Medulla oblongata (tissue), 1 donor: ENCODE data around the gene ATP2B2.

Experiments
- DNase-seq: peaks from one replicate; pipeline ENCODE4 v3.0.0-alpha.2; 2015; ENCODE audit errors: extremely low spot score

The ATP2B2 gene

DNA sequence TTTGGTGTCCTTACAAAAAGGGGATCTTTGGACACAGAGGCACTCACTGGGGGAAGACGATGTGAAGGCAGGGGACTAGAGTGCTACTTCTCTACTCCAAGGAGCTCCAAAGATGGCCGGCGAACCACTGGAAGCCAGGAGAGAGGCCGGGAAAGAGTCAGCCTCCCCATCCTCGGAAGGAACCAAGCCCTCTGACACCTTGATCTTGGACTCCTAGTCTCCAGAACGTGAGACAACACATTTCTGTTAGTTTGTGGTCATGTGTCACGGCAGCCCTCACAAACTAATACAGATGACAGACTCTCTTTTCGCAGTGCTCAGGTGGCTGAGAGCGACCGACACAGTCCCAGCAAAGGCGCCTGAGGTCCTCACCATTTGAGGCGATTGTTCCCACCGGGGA lies 24.4 kb upstream of the ATP2B2 start:
- DNase-seq, result no peak

DNA sequence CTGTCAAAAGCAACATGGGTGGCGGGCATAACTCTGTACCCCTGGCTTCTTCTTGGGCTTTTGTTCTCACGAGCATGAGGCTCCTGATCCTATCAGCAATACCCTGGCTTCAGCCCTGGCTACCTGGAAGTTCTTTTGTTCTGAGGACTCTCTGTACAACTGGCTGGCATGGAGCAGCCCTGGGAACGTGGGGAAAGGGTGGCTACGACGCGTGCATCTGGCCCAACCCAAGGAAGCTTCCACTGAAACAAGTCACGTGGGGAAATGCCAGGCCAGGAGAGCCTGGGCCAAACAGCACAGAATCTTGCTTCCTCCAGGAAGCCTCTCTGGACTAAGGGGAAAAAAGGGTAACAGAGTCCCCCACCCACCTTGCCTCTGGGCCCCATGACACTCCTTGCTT lies 22.7 kb upstream of the ATP2B2 start:
- DNase-seq, result no peak

DNA sequence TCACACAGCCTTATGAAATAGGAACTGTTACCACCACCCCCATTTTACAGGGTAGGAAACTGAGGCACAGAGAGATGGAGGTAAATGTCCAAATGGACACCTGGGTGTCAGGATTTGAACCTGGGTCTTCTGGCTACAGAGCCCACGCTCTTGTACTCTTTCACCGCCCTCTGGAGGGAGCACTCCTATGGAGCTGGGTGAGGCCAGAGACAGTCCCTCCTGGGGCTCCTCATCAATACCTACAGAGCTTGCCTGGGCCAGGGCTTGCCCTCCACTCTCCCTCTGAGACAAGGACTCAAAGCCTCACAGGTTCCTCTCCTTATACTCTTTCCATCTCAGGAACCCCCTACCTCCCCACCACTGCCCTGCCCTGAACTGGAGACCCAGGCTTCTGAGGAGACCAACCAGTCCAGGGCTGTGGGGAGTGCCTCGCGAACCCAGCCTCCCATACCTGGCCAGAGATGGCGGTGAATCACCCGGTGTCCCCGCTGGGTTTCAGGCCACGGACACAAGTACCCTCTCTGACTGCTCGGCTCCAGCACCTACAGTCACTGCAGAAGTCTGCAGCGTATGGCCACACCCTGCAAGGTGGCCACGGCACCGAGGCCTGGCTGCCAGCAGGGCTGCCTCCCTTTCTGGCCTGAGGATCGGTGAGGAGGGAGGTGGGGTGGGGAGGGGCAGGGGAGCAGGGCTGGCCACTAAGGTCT lies 22.1 kb upstream of the ATP2B2 start:
- no peak for DNase-seq

DNA sequence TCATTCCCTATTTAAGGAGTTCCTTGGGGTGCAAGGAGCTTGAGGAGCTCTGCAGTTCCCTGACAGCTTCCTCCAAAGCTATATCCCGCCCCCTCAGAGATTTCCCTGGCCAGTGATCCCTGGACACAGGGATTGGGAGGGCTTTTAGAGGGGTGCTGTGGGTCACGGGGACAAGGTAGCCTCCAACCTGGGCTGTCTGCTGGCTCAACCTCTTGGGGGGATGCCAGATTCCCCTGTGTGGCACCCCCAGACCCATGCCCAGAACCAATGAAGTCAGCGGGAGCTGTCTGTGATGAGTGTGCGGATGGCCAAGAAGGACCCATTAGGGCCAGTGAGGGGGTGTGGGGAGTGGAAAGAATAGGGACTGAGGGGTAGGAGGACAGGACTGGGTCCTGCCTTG lies 21.0 kb upstream of the ATP2B2 start:
- no peak for DNase-seq

DNA sequence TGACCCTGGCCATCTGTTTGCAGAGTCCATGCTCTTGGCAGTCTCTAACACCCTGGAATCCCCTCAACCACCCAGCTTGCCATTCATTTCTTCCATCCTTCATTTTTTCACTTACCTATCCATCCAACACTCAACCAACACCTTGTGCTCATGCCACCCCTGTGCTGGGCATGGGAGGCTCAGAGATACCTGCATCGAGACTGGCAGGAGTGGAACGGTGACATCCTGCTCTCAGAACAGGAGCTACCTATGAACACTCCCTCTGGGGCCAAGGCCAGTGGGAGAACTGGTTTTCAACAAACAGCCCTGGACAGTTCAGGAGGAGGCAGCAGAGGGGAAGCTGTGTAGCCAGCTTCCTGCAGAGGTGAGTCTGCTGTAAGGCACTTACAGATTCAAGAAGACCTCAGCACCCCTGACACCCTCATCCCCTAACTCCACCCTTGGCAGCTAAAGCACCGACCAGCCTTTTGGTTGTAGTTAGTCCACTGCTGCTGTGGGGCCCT lies 19.5 kb upstream of the ATP2B2 start:
- no peak for DNase-seq

DNA sequence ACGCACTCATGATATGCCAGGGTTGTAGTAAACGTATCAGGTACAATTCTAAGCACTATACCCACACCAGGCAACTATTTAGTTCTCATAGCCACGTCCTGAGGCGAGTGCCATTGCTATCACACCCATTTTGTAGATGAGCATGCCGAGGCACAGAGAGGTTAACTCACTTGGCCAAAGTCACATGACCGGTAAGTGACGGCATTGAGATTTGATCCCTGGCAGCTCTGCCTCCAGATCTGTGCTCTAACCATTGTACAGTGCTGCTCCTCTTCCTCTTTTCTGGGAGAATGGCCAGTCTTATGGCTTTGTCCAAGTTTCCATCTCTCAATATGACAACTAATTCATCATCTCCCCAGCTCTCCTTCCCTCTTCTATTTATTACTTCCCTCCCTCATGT lies 18.9 kb upstream of the ATP2B2 start:
- DNase-seq, result no peak

DNA sequence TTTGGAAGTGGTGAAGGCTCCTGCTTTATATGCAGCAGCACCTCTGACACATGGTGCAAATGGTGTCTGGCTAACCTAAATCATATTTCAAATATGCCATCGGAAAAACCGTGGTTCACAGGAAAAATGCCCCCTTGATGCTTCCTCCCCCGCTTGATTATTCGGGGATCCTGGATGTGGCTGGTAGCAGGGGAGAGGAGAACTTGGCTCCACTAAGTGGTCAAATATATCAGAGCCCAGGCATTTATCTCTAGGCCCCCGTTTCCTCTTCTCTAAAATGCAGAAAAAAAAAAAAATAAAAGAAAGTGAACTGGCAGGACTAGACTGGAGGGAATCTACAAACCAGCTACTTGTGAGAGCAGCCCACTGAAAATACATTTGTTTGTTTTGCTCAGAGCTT lies 18.2 kb upstream of the ATP2B2 start:
- no peak for DNase-seq

DNA sequence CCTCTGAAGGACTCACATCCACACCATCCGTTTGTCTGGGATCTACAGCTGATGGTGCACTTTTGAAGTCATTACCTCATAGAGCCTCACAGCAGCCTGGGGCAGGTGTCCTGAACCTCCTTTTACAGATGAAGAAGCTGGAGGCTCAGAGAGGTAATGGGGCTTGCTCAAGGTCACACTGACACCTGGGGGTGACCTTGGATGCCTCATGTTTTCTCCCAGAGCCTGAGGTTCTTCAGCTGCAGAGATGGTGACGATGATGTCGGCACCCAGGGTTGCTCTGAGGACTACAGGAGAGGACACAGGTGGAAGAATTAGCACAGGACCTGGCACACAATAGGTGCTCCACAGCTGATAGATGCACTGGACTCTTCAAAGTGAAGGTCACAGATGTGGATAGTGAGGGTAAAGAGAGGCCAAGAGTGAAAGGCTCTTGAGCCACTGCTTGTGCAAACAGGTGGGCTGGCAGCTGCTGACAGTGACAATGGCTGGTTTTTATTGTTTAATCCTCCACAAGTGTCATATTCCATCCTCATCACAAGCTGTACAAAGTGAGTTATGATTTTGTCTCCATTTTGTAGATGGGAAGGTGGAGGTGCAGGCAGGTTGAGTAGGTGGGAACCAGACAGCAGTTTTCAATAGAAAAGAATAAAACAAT lies 17.4 kb upstream of the ATP2B2 start:
- DNase-seq, result no peak

DNA sequence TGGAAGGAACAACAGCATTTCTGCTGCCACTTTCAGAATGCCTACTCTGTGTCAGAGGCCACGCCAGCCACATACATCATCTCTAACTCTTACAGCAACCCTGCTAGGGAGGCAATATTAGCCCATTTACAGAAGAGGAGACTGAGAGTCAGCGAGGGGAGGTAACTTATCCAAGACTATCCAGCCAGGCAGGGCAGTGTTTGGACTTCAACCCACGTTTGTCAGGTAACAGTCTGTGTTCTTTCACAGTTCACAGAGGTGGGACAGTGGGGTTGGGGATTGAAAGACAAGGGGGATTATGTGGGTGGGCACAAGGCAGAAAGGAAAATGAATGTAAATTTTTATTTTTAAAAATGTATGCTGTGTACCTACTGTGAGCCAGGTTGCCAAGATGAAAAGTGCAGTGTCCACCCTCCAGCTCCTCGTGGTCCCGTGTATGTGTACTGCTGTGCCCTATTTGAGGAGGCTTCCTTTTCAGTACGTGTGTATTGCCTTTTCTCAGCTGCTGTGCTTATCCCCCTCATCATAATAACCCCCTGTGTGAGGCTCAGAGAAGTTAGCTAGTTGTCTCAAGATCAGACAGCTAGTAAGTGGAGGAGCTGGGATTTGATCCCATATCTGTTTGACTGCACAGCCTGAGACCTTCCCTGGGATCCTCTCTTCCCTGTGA lies 16.5 kb upstream of the ATP2B2 start:
- no peak for DNase-seq

DNA sequence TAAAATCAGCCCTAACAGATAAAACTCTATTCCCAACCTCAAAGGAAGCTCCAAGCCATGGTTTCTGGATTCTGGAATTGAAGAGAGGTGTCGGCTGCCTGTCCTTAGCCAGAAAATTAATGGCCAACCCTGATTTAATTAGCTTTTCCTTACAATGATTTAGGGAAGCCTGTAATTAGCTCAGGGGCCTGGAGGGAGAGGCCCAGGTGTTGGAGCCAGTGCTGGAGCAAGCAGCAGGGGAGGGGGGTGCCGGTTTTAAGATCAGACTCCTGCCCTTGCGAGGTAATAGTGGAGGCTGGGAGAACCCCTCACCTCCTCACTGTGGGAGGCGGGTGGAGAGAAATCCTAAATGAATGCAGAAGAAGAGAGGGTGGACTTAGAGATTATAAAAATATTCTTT lies 14.7 kb upstream of the ATP2B2 start:
- no peak for DNase-seq

DNA sequence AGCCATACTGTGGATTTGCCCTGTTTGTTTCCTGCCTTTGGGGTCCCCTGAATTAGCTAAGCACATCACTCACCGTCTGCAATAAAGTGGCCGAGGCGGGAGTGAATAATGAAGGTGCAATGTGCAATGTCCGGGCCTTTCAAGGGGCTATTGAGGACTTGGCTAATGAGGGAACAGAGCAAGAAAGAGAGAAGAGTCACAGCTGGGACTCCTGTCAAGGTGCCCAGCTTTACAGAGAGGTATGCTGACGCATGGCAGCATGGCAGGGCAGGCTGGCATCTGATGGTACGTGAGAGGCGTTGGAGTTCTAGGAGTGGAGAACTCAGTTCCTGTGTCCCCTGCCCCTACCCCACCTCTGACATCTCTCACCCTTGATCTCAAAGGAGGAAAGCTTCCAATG lies 13.8 kb upstream of the ATP2B2 start:
- DNase-seq, result no peak

DNA sequence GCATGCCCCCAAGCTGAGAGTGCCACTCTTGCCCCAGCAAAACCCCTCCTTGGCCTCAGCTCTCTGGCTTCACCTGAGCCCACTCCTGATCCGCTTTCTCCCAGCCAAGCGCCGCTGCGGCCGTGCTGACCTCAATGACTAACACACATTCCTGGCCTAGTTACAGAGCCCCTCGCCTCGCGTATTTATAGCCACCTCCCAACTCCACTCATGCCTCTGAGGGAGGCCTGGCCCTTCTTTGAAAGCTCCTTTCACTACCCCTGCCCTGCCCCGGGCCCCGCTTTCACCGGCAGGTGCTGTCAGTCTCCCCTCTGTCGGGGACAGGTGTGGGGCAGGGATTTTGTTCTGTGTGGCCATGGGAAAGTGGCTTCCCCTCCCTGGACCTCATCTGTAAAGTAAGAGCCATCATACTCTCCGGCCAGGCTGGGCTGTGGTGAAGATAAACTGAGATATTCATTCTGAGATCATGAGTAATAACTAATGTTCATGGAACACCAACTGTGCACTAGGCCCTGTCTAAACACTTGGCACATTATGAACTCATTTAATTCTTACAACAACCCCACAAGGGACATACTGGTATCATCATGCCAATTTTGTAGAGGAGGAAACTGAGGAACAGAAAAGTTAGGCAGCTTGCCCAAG lies 13.2 kb upstream of the ATP2B2 start:
- DNase-seq, result no peak

DNA sequence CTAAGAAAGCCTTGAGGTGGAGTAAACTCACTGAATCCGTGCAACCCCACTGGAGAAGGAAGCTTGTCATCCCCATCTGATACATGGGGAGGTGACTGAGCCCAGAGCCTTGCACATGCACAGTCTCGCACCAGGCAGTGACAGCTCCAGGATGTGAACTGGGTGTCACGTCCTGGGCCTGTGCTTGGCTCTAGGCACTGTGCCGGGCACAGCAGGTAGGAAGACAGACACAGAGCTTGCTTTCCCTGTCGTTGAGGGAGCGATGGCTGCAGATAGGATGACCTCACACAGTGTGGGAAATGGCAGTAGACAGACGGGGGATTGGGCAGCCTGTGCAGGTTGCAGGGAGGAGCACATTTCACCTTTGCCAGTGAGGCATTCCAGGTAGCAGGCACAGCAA lies 12.2 kb upstream of the ATP2B2 start:
- DNase-seq, result no peak

DNA sequence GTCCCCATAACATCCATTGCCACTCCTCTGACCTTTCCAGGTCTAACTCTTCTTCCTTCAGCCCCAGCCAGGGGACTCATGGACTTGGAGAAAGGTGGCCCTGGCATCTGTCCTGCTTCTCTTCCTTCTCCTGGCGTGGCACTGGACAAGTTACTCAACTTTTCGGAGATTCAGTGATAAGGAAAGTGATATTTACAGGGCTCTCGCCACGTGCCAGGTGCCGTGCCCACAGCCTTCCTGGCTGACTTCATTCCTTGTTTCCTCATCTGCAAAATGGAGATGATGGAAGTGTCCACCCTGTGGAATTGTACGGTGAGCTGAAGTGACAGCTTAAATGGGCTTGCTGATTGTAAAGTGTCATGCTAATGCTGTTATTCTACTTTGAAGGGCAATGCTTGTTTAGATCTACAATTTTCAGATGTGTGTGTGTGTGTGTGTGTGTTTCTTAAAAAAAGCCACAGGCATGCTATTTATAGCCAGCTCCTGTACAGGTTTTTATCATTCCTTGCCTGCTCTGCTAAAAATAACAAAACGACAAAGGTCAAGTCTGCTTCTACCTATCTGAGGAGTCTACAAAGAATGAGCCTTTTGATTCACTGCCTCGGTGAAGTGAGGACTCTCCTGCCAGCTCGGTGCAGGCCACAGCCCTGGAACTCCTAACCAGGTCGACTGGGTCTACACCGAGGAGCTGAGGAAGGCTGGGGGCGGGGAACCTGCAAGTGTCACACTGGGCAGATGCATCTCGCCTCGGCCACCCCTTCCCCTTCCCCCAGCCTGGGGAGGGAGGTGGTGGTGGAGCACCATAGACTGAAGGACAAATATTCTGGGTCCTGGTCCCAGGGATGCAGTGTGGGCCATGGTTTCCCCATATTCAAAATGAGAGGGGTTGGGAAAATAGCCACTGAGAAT lies 11.4 kb upstream of the ATP2B2 start:
- no peak for DNase-seq

DNA sequence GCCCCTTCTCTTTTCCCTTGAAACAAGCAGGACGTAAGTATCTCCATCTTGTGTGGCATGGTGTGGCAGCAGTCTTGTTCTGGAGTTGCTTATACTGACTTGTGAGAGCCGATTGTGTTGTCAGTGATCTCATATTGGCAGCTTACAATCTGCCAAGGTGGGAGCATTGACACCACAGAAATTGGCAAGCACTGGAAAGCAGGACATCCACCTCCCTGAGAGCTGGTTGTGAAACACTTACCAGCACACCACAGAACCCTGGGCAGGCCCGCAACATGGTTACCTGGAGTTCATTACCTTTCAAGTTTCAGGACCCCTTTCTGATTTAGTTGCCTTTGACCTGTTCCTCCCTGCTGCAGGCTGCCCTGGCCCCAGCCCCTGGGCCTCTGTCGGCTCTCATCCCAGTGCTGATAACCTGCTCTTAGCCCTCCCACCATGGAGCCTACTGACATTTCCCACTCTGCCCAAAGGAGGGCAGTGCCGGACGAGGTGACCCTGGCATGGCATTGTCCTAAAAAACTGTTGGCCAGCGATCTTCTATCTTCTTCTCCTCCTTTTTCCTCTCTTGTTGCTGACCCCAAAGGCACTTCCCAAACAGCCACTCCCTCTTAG lies 10.6 kb upstream of the ATP2B2 start:
- DNase-seq, result no peak

DNA sequence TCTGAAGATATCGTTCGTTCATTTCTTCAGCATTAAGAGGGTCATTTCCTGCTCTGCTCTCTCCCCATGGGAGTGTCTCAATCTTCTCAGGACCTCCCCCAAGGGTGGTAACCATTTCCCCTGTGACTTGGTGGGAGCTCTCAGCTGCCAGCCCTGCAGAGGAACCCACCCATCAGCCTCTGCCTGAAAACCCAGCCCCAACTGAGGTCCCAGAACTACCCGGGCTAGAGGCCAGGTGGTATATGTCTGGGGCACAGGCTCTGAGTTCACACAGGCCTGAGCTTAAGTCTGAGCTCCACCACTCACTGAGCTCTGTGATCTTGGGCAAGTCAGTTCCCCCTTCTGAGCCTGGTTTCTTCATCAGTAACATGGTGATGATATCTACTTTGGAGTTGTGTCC lies 10.0 kb upstream of the ATP2B2 start:
- no peak for DNase-seq

DNA sequence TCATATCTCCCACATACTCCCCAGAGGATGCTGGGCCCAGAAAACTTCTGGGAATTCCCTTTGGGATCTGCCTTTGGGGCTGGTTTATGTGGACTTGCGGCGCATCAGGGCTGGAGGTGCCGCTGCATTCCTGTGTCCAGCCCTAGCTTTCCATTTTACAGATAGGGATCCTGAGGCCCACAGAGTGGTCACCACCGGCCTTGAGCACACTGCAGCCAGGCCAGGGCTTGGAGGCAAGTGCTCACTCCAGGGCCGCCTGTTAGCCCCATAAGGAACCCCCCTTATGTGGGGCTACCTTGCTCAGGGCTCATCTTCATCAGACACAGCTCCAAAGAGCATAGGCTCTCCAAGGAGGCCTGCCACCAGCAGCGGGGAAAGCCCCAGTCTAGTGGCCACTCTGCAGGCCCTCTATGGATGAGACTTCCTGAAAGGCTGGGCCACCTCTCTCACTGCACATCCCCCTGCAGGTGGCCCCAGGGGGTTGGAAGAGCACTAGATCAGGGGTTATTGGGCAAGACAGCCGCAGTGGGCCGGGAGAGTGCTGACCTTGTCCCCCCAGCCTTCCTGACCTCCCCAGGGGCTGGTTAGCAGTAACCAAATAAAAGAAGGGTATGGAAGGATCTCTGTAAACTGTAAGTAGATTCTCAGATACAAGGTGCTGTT lies 9.2 kb upstream of the ATP2B2 start:
- no peak for DNase-seq

DNA sequence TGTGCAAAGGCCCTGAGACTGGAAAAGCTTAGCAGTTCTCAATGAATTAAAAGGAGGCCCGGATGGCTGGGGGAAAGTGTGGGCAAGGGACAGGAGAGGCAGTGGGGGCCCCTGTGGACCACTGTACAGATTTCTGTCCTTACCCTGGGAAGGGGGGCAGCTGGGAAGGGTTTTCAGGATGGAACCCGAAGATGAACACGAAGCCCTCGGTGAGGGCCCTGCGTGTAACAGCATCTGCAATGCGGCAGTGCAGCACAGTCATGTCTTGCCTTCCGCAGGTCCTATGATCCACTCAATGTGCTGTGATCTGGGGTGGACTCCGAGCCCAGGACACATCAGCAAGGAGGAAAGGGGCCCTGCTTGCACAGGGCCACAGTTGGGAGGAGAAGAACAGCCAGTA lies 7.9 kb upstream of the ATP2B2 start:
- no peak for DNase-seq

DNA sequence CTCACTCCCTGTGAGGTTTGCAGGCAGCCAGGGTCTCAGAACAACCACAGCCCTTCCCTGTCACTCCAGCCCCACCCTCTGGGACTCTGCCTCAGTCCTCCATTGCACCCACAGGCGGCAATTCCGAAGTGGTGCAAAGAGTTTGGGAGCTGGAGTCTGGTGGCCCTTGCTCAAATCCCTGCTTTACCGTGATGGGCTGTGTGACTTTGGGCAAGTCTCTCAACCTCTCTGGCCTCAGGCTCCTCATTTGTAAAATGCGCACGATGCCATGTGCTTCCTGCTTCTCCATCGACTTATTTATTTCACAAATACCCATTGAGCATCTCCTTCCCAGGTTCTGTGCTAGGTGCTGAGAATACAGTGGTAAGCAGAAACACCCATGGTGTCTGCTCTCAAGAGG lies 7.3 kb upstream of the ATP2B2 start:
- DNase-seq, result no peak

DNA sequence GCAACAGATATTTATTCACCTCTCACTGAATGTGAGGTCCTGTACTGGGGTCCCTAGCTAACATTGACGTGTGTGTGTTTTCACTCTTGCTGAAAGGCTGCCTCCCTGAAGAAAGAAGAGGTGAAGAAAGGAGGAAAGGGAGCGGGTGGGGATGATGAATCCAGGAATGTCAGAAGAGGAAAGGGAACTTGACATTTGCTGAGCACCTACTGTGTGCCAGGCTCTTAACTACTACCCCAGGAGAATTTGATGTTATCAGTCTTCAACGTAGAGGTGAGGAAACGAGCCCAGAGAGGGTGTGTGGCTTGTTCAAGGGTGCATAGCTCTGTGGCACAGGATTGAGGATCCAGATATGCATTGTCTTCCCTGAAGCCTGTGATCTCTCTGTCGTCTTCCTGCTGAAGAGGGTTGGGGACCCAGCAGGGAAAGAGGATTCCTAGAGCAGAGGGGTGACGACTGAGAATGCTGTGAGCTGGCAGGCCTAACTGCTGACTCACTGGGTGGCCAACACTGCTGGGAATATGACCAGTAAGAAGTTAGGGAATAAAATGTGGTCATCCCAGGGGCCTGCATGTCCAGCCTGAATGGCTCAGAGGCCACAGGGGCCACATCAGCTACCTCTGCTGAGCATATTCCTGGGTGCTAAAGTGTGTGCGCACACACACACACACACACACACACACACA lies 6.6 kb upstream of the ATP2B2 start:
- no peak for DNase-seq
